Esophagus squamous epithelium (tissue), 5 donors: ENCODE results near the gene EIPR1. TPM values are rescaled to one million over a fixed set of nuclear protein-coding genes. Genes with fewer than 3 reads are reported as not detected.

ENCODE experiments used
- DNase-seq: peaks from one replicate; lab custom pipeline; 2025; lab: John Stamatoyannopoulos, UW
- H3K27ac ChIP-seq, 4 donors: fragments of 200-600 bp; sonication (generic); one replicate each; pipeline ENCODE4 v1.5.1; 2016 to 2019; ENCODE audit warnings: mild to moderate bottlenecking in 1 of 4
- H3K27me3 ChIP-seq, 4 donors: fragments of 200-600 bp; sonication (generic); 1 replicate in 3 of 4; 2 replicates in 1 of 4; pipeline versions ENCODE4 v1.5.1 to v1.6.0; 2017 to 2021; ENCODE audit warnings: antibody characterized with exemption in 1 of 4
- H3K36me3 ChIP-seq, 3 donors: fragments of 200-600 bp; sonication (generic); one replicate each; pipeline ENCODE4 v1.5.1; 2016 to 2019
- H3K4me1 ChIP-seq, 3 donors: fragments of 200-600 bp; sonication (generic); one replicate each; pipeline ENCODE4 v1.5.1; 2017 to 2019
- H3K4me3 ChIP-seq, 4 donors: fragments of 200-600 bp; sonication (generic); 1 replicate in 3 of 4; 2 replicates in 1 of 4; pipeline ENCODE4 v1.5.1; 2016 to 2019; ENCODE audit warnings: mild to moderate bottlenecking in 2 of 4, moderate library complexity in 1 of 4
- H3K9me3 ChIP-seq, 3 donors: fragments of 200-600 bp; sonication (generic); one replicate each; pipeline ENCODE4 v1.5.1; 2016 to 2019
- CTCF ChIP-seq, 6 experiments: fragments of 450-650 bp in 4 of 6; fragments of 200-600 bp in 2 of 6; sonication (generic) in 2 of 6; IDR thresholded peaks; one replicate each; pipeline ENCODE4 v1.5.1; 2016 to 2019; ENCODE audit warnings: antibody characterized with exemption in 6 of 6, mild to moderate bottlenecking in 4 of 6, moderate library complexity in 4 of 6
- POLR2A ChIP-seq, 4 donors: fragments of 450-650 bp; IDR thresholded peaks; one replicate each; pipeline ENCODE4 v1.6.1; 2017; ENCODE audit warnings: antibody characterized with exemption in 4 of 4, mild to moderate bottlenecking in 4 of 4, moderate library complexity in 3 of 4
- WGBS, 2 donors: methylation state at CpG; one replicate each; pipeline ENCODE4 v1.1.5; 2018; 5-methylcytosine and 5-hydroxymethylcytosine counted together
- intact Hi-C: fragments of 100-400 bp; cut with DNase I; formaldehyde crosslinking; loops from one replicate; pipeline ENCODE4 v1.15.0; 2022
- total RNA-seq, 4 donors: library from RNA; depleted of rRNA; stranded (reverse); fragments of >200 nt; gene quantifications; one replicate each; pipeline ENCODE4 v1.1.0, GENCODE V29; 2016
- donor health status: DM: yes; HTN: yes; CAD: no.

Gene EIPR1
- total RNA-seq, 4 donors from 2014 or later: 27.3 to 50.6 (median 31.9) TPM

- peaks cover 0 to 50% (median 0%) of the 10 kb centered on the region in 3 donors for H3K36me3 ChIP-seq
- no peaks in the 10 kb centered on the region for H3K4me1 ChIP-seq
- H3K27me3 ChIP-seq: no peaks in the 10 kb centered on the region
- TF ChIP-seq POLR2A (IDR thresholded peaks at IDR 0.05): no peak
- TF ChIP-seq CTCF (IDR thresholded peaks at IDR 0.05): no peak
- no peaks in the 10 kb centered on the region for H3K9me3 ChIP-seq
- H3K4me3 ChIP-seq: no peak overlapping the region
- H3K27ac ChIP-seq: no peak overlapping the region
- no peak for DNase-seq
- WGBS, 2 donors: 91 to 93% methylated on average over 15 to 17 of the region's 18 CpGs
- intact Hi-C loops: no loop called here
Measured at GRCh38 chr2:3322311-3322970, 55.2 kb downstream of the EIPR1 start.

GRCh38 chr2:3321825-3322224, 55.8 kb downstream of the EIPR1 start:
- Histone ChIP-seq H3K4me3 (no peak overlapping the region), H3K27me3 (no peaks in the 10 kb centered on the region), H3K36me3 (peaks cover 0 to 52% (median 0%) of the 10 kb centered on the region in 3 donors), H3K27ac (no peak overlapping the region), H3K9me3 (no peaks in the 10 kb centered on the region), H3K4me1 (no peaks in the 10 kb centered on the region)
- TF ChIP-seq CTCF (IDR thresholded peaks at IDR 0.05) (no peak), POLR2A (IDR thresholded peaks at IDR 0.05) (no peak)
- intact Hi-C loops: no loop called here
- DNase-seq: no peak
- 97 to 98% methylated on average over 4 to 11 of the region's 17 CpGs for WGBS, 2 donors

GRCh38 chr2:3320910-3321605, 56.6 kb downstream of the EIPR1 start:
- TF ChIP-seq POLR2A (IDR thresholded peaks at IDR 0.05) (no peak), CTCF (IDR thresholded peaks at IDR 0.05) (no peak)
- H3K27me3 ChIP-seq: no peaks in the 10 kb centered on the region
- WGBS, 2 donors: 72 to 81% methylated on average over 16 of the region's 16 CpGs
- no peak for DNase-seq
- no peak overlapping the region for H3K27ac ChIP-seq
- H3K9me3 ChIP-seq: no peaks in the 10 kb centered on the region
- H3K36me3 ChIP-seq: peaks cover 0 to 52% (median 0%) of the 10 kb centered on the region in 3 donors
- no peak overlapping the region for H3K4me3 ChIP-seq
- intact Hi-C loops: no loop called here
- H3K4me1 ChIP-seq: no peaks in the 10 kb centered on the region

- intact Hi-C loops: no loop called here
- Histone ChIP-seq H3K4me1 (no peaks in the 10 kb centered on the region), H3K9me3 (no peaks in the 10 kb centered on the region), H3K27ac (no peak overlapping the region), H3K4me3 (no peak overlapping the region), H3K36me3 (peaks cover 0 to 46% (median 0%) of the 10 kb centered on the region in 3 donors), H3K27me3 (no peaks in the 10 kb centered on the region)
- WGBS, 2 donors: 91% methylated on average over 8 of the region's 26 CpGs; no CpG with 5 or more reads in 1 of the 2 donors
- TF ChIP-seq POLR2A (IDR thresholded peaks at IDR 0.05) (no peak), CTCF (IDR thresholded peaks at IDR 0.05) (no peak)
- no peak for DNase-seq
Measured at GRCh38 chr2:3319745-3320566, 57.7 kb downstream of the EIPR1 start.
